SKM-1 treated with dmso at 0.1 percent for 144 hours (cell line): ENCODE data around the gene WAPL.

ENCODE experiments used
- DNase-seq: peaks from one replicate; lab custom pipeline; 2025; ENCODE audit not compliant: unreplicated experiment; lab: John Stamatoyannopoulos, UW

WAPL gene

GRCh38 chr10:86480571-86480970 lies 41.0 kb downstream of the WAPL start:
- DNase-seq: no peak

GRCh38 chr10:86472061-86472460 lies 49.5 kb downstream of the WAPL start:
- no peak for DNase-seq

- DNase-seq: no peak
Observed at GRCh38 chr10:86461963-86462804, 59.4 kb downstream of the WAPL start.

- DNase-seq: no peak
Observed at GRCh38 chr10:86451604-86451960, 70.0 kb downstream of the WAPL start.

GRCh38 chr10:86450806-86451603 lies 70.6 kb downstream of the WAPL start:
- no peak for DNase-seq

- DNase-seq: peak; percentile 69
Observed at GRCh38 chr10:86449926-86450558, 71.5 kb downstream of the WAPL start.

- DNase-seq: no peak
Observed at GRCh38 chr10:86447432-86447831, 74.2 kb downstream of the WAPL start.

GRCh38 chr10:86446987-86447386 lies 74.6 kb downstream of the WAPL start:
- DNase-seq: no peak

- DNase-seq: no peak
Observed at GRCh38 chr10:86446440-86446839, 75.2 kb downstream of the WAPL start.

- DNase-seq: no peak
Observed at GRCh38 chr10:86443936-86444335, 77.7 kb downstream of the WAPL start.

GRCh38 chr10:86443069-86443468 lies 78.5 kb downstream of the WAPL start:
- no peak for DNase-seq

- DNase-seq: no peak
Observed at GRCh38 chr10:86440874-86441843, 80.4 kb downstream of the WAPL start.

GRCh38 chr10:86439544-86439943 lies 82.0 kb downstream of the WAPL start:
- peak; percentile 75 for DNase-seq

GRCh38 chr10:86438091-86438749 lies 83.4 kb downstream of the WAPL start:
- no peak for DNase-seq

- DNase-seq: no peak
Observed at GRCh38 chr10:86437447-86437846, 84.1 kb downstream of the WAPL start.

- no peak for DNase-seq
Observed at GRCh38 chr10:86436963-86437362, 84.6 kb downstream of the WAPL start.

- no peak for DNase-seq
Observed at GRCh38 chr10:86434656-86435055, 86.9 kb downstream of the WAPL start.

GRCh38 chr10:86423739-86424138 lies 97.9 kb downstream of the WAPL start:
- DNase-seq: no peak

GRCh38 chr10:86419101-86419500 lies 102.5 kb downstream of the WAPL start:
- no peak for DNase-seq

- DNase-seq: no peak
Observed at GRCh38 chr10:86415583-86415982, 106.0 kb downstream of the WAPL start.
